ENCODE measurements around the gene ASCC3. TPM values are rescaled to one million over a fixed set of nuclear protein-coding genes. Genes with fewer than 3 reads are reported as not detected.

Gene ASCC3
- total and polyA plus RNA-seq, 2 of the 4 experiments (the other 2 are of a cell fraction), result 25.8 to 104 TPM

DNA sequence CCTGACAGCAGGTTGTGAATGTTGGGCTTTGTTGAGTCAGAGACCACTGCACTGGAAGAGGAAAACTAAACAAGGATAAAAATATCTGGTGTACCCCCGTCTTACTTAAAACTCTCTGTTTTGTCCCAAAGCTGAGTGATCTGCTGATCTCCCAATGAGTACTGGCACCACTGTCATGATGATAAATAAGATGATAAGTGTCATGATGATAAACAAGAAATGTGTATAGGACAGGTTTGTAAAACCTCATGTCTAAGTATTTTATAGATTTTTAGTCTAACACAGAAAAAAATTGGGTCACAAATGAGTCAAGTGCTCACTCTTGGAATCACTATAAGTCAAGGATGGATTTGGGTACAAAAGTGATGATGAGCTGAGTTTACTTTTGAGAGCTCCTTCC lies 407.9 kb downstream of the ASCC3 start:
- no peak overlapping the region for H3K4me2 ChIP-seq (ENCODE audit: low read depth, low read length)
- intact Hi-C loops (cut with micrococcal nuclease), result loop anchor here (5.0 kb wide), 1 partner anchor 206 kb away; no protein-coding TSS in a partner anchor
- WGBS, 2 experiments (ENCODE audit: extremely low coverage in 2 of 2, insufficient read length in 1 of 2), result no CpG with 5 or more reads among the region's 1 CpG

More for the DNA sequence above, 407.9 kb downstream of the ASCC3 start:
- H3K9me3 ChIP-seq (ENCODE audit: control insufficient read depth, insufficient read depth, low read length), result peaks cover 9% of the 10 kb centered on the region
- DNase-seq (no peak), ATAC-seq (ENCODE audit: low read depth) (no peak)
- no peak overlapping the region for H2BK15ac ChIP-seq (ENCODE audit: low read depth, low read length)
- H2AFZ ChIP-seq (replicated peaks; ENCODE audit: low read length, poor library complexity), result no peak overlapping the region
- no peak overlapping the region for H2BK5ac ChIP-seq (ENCODE audit: low read depth, low read length, poor library complexity, severe bottlenecking)
- H4K8ac ChIP-seq (ENCODE audit: low read depth in 2 of 2, low read length in 2 of 2), result no peak overlapping the region
- POLR2A ChIA-PET (ENCODE audit: unreplicated experiment), result no interaction called here
- no peak overlapping the region for H3K4me3 ChIP-seq (ENCODE audit: insufficient read depth, low read depth, low read length)
- no peak overlapping the region for H3K27ac ChIP-seq (ENCODE audit: insufficient read depth, low read length)
- H3K79me1 ChIP-seq (ENCODE audit: low read depth in 1 of 2, low read length in 2 of 2), result no peaks in the 10 kb centered on the region
- in situ Hi-C loops (cut with MboI; ENCODE audit: low sequenced_read_pairs), result loop anchor here (25.0 kb wide), 1 partner anchor 886 kb away; no protein-coding TSS in a partner anchor
- no peak overlapping the region for H3K23ac ChIP-seq (ENCODE audit: low read depth, low read length)
- no peaks in the 10 kb centered on the region for H3K9me1 ChIP-seq (ENCODE audit: insufficient read depth, low read length)
- CTCF ChIA-PET, result interaction anchor here (1.0 to 1.9 kb wide), 2 partner anchors 297 to 356 kb away, joined by 3 to 5 read pairs; no protein-coding TSS in a partner anchor
- no peaks in the 10 kb centered on the region for H3K4me1 ChIP-seq (ENCODE audit: control insufficient read depth, insufficient read depth, low read length)
- H2AK5ac ChIP-seq (ENCODE audit: low read depth, low read length), result no peak overlapping the region
- H2AK9ac ChIP-seq (replicated peaks; ENCODE audit: low read depth, low read length, poor library complexity), result no peak overlapping the region
- H4K20me1 ChIP-seq (ENCODE audit: insufficient read depth, low read length), result no peaks in the 10 kb centered on the region; the same call in 1 of the 2 replicates
- no peak overlapping the region for H3K18ac ChIP-seq (ENCODE audit: low read depth, low read length)
- H3K9ac ChIP-seq (ENCODE audit: low read depth, low read length), result no peak overlapping the region
- no peaks in the 10 kb centered on the region for H3K36me3 ChIP-seq (ENCODE audit: control insufficient read depth, insufficient read depth, low read length)
- peaks cover 65% of the 10 kb centered on the region for H3K27me3 ChIP-seq (ENCODE audit: control insufficient read depth, insufficient read depth, low read length)
- TF ChIP-seq, protein P1, sequence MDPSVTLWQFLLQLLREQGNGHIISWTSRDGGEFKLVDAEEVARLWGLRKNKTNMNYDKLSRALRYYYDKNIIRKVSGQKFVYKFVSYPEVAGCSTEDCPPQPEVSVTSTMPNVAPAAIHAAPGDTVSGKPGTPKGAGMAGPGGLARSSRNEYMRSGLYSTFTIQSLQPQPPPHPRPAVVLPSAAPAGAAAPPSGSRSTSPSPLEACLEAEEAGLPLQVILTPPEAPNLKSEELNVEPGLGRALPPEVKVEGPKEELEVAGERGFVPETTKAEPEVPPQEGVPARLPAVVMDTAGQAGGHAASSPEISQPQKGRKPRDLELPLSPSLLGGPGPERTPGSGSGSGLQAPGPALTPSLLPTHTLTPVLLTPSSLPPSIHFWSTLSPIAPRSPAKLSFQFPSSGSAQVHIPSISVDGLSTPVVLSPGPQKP (IDR thresholded peaks at IDR 0.05; ENCODE audit: borderline replicate concordance, low read depth, low read length), result no peak
- TF ChIP-seq, protein P2, sequence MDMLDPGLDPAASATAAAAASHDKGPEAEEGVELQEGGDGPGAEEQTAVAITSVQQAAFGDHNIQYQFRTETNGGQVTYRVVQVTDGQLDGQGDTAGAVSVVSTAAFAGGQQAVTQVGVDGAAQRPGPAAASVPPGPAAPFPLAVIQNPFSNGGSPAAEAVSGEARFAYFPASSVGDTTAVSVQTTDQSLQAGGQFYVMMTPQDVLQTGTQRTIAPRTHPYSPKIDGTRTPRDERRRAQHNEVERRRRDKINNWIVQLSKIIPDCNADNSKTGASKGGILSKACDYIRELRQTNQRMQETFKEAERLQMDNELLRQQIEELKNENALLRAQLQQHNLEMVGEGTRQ (IDR thresholded peaks at IDR 0.05; ENCODE audit: low read depth, low read length), result no peak
- no peak for TF ChIP-seq MAZ (IDR thresholded peaks at IDR 0.05; ENCODE audit: borderline replicate concordance, low read depth, low read length)
- no peak for TF ChIP-seq CHD1 (IDR thresholded peaks at IDR 0.05; ENCODE audit: low read depth, low read length)
- no peak for TF ChIP-seq NFE2L2 (IDR thresholded peaks at IDR 0.05; ENCODE audit: low read depth, low read length)
- TF ChIP-seq FOS (IDR thresholded peaks at IDR 0.05; ENCODE audit: low read depth, low read length), result no peak
- no peak for TF ChIP-seq SMC3 (IDR thresholded peaks at IDR 0.05; ENCODE audit: low read depth, low read length)
- TF ChIP-seq, protein P3, sequence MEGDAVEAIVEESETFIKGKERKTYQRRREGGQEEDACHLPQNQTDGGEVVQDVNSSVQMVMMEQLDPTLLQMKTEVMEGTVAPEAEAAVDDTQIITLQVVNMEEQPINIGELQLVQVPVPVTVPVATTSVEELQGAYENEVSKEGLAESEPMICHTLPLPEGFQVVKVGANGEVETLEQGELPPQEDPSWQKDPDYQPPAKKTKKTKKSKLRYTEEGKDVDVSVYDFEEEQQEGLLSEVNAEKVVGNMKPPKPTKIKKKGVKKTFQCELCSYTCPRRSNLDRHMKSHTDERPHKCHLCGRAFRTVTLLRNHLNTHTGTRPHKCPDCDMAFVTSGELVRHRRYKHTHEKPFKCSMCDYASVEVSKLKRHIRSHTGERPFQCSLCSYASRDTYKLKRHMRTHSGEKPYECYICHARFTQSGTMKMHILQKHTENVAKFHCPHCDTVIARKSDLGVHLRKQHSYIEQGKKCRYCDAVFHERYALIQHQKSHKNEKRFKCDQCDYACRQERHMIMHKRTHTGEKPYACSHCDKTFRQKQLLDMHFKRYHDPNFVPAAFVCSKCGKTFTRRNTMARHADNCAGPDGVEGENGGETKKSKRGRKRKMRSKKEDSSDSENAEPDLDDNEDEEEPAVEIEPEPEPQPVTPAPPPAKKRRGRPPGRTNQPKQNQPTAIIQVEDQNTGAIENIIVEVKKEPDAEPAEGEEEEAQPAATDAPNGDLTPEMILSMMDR (conservative IDR thresholded peaks at IDR 0.05; ENCODE audit: low read depth, low read length), result no peak
- TF ChIP-seq RFX5 (IDR thresholded peaks at IDR 0.05; ENCODE audit: low read depth, low read length), result no peak
- no peak for TF ChIP-seq CEBPB (IDR thresholded peaks at IDR 0.05; ENCODE audit: low read depth, low read length)
- no peak for TF ChIP-seq RAD21 (IDR thresholded peaks at IDR 0.05; ENCODE audit: low read length)
- TF ChIP-seq MXI1 (IDR thresholded peaks at IDR 0.05; ENCODE audit: borderline replicate concordance, low read depth, low read length), result no peak
- no peak for TF ChIP-seq MAFK (IDR thresholded peaks at IDR 0.05; ENCODE audit: low read depth, low read length)
- TF ChIP-seq POLR2A (IDR thresholded peaks at IDR 0.05; ENCODE audit: low read depth, low read length), result no peak
- TF ChIP-seq BHLHE40 (IDR thresholded peaks at IDR 0.05; ENCODE audit: low read depth, low read length), result no peak
- TF ChIP-seq RCOR1 (IDR thresholded peaks at IDR 0.05; ENCODE audit: insufficient replicate concordance, low read length), result no peak
- H3K4ac ChIP-seq (ENCODE audit: low read depth, low read length), result no peak overlapping the region
- H3K56ac ChIP-seq (ENCODE audit: extremely low read depth, insufficient read depth, low read length), result no peak overlapping the region
- BruUV-seq (replicated peaks), result no TSS peak
- no peak overlapping the region for H4K5ac ChIP-seq (ENCODE audit: low read depth, low read length)
- no peak overlapping the region for H3K14ac ChIP-seq (replicated peaks; ENCODE audit: low read depth, low read length)
- no peak overlapping the region for H4K91ac ChIP-seq (ENCODE audit: insufficient read depth, low read depth, low read length)
- no peak overlapping the region for H2BK20ac ChIP-seq (ENCODE audit: low read depth, low read length)
- H2BK120ac ChIP-seq (ENCODE audit: low read depth, low read length), result no peak overlapping the region
- dilution Hi-C loops (cut with HindIII; ENCODE audit: low sequenced_read_pairs, unreplicated experiment), result loop anchor here (25.0 kb wide), 1 partner anchor 361 kb away; no protein-coding TSS in a partner anchor
